CD4-positive, alpha-beta T cell (primary cell): ENCODE data around the gene REC114. TPM values are rescaled to one million over a fixed set of nuclear protein-coding genes. Genes with fewer than 3 reads are reported as not detected.

Experiments
- ATAC-seq: fragments of 200-7000 bp; cut with Tn5 transposase; one replicate; pipeline ENCODE4 v1.10.0; 2022; ENCODE audit warnings: mild to moderate bottlenecking; ENCODE audit not compliant: poor library complexity
- CTCF ChIA-PET: fragments of 350-600 bp; sonication (Branson Sonifier 250); formaldehyde crosslinking; loops from one replicate; lab custom pipeline; 2021; ENCODE audit warnings: antibody characterized with exemption, inconsistent platforms; lab: Charles Lee
- POLR2A ChIA-PET: fragments of 350-600 bp; sonication (Branson Sonifier 250); formaldehyde crosslinking; loops from one replicate; lab custom pipeline; 2021; ENCODE audit warnings: antibody characterized with exemption, inconsistent platforms; lab: Charles Lee
- DNase-seq, 14 experiments: peaks; one replicate each; pipeline ENCODE4 v3.0.0-alpha.2; 2013 to 2020; ENCODE audit warnings: mixed read lengths in 2 of 14
- H3K27ac ChIP-seq, 2 donors: one replicate each; pipeline versions ENCODE4 v1.5.1 to v1.7.0; 2013; ENCODE audit warnings: low read length in 2 of 2, low read depth in 1 of 2, mild to moderate bottlenecking in 1 of 2
- H3K27me3 ChIP-seq, 2 experiments: 1 replicate in 1 of 2; 2 replicates in 1 of 2; pipeline versions ENCODE4 v1.6.1 to v1.7.0; 2013; ENCODE audit warnings: low read length in 2 of 2, control low read depth in 1 of 2, mild to moderate bottlenecking in 1 of 2, moderate library complexity in 1 of 2; ENCODE audit not compliant: insufficient read depth in 2 of 2, control insufficient read depth in 1 of 2
- H3K36me3 ChIP-seq: one replicate; pipeline ENCODE4 v1.6.1; 2013; ENCODE audit warnings: low read length, control low read depth; ENCODE audit not compliant: insufficient read depth
- H3K4me1 ChIP-seq: one replicate; pipeline ENCODE4 v1.6.1; 2013; ENCODE audit warnings: low read length, control low read depth; ENCODE audit not compliant: insufficient read depth
- H3K4me3 ChIP-seq: one replicate; pipeline ENCODE4 v1.5.1; 2013; ENCODE audit warnings: mild to moderate bottlenecking, low read length, moderate library complexity
- H3K9me3 ChIP-seq, 2 experiments: 1 replicate in 1 of 2; 2 replicates in 1 of 2; pipeline versions ENCODE4 v1.6.1 to v1.7.0; 2013; ENCODE audit warnings: low read length in 2 of 2, mild to moderate bottlenecking in 2 of 2, control low read depth in 1 of 2, moderate library complexity in 1 of 2; ENCODE audit not compliant: control insufficient read depth in 1 of 2, insufficient read depth in 1 of 2
- H3K27ac Mint-ChIP-seq: one replicate; pipeline ENCODE4 v1.8.0; 2020; ENCODE audit warnings: mixed read lengths
- H3K27me3 Mint-ChIP-seq: one replicate; pipeline ENCODE4 v1.8.0; 2021; ENCODE audit warnings: mixed read lengths
- H3K36me3 Mint-ChIP-seq: one replicate; pipeline ENCODE4 v1.8.0; 2021; ENCODE audit warnings: low read depth, mixed read lengths
- H3K4me1 Mint-ChIP-seq: one replicate; pipeline ENCODE4 v1.8.0; 2021; ENCODE audit warnings: low read depth, mixed read lengths
- H3K4me3 Mint-ChIP-seq: one replicate; pipeline ENCODE4 v1.8.0; 2020; ENCODE audit warnings: mild to moderate bottlenecking, mixed read lengths
- H3K9me3 Mint-ChIP-seq: one replicate; pipeline ENCODE4 v1.8.0; 2020; ENCODE audit warnings: mixed read lengths
- CTCF ChIP-seq: fragments of 200-600 bp; IDR thresholded peaks from one replicate; pipeline ENCODE4 v1.8.0; 2022; ENCODE audit warnings: antibody characterized with exemption, mild to moderate bottlenecking
- intact Hi-C, 2 experiments: fragments of 100-400 bp; cut with DNase I in 1 of 2; cut with micrococcal nuclease in 1 of 2; formaldehyde crosslinking; loops; one replicate each; pipeline versions ENCODE4 v1.15.1 to v1.9.0; 2023 to 2025; cut with DNase I, micrococcal nuclease
- total RNA-seq, 174 experiments: library from RNA in 2 of 174; stranded (reverse) in 2 of 174; gene quantifications; one replicate each; pipeline ENCODE4 v1.2.3 and lab custom pipeline; 2021 to 2026

The REC114 gene
- total RNA-seq, 2 experiments from 2014 or later: not detected

- DNase-seq (no peak), ATAC-seq (no peak)
- Mint-ChIP-seq H3K36me3 (no peaks in the 10 kb centered on the region), H3K27ac (no peak overlapping the region), H3K4me1 (no peaks in the 10 kb centered on the region), H3K27me3 (peaks cover 15% of the 10 kb centered on the region), H3K4me3 (no peak overlapping the region), H3K9me3 (peaks cover 3% of the 10 kb centered on the region)
- Histone ChIP-seq H3K27ac (no peak overlapping the region), H3K4me3 (no peak overlapping the region), H3K9me3 (no peaks in the 10 kb centered on the region), H3K27me3 (no peaks in the 10 kb centered on the region), H3K36me3 (no peaks in the 10 kb centered on the region), H3K4me1 (no peaks in the 10 kb centered on the region)
- intact Hi-C loops: no loop called here
- no peak for TF ChIP-seq CTCF
- POLR2A ChIA-PET: no interaction called here
- CTCF ChIA-PET: no interaction called here
Observed at GRCh38 chr15:73517566-73517965, 74.6 kb downstream of the REC114 start.

- H3K27me3 Mint-ChIP-seq: peaks cover 15% of the 10 kb centered on the region
- Histone ChIP-seq H3K9me3 (no peaks in the 10 kb centered on the region), H3K27ac (no peak overlapping the region), H3K4me3 (no peak overlapping the region), H3K36me3 (no peaks in the 10 kb centered on the region), H3K4me1 (no peaks in the 10 kb centered on the region), H3K27me3 (no peaks in the 10 kb centered on the region)
- no peak overlapping the region for H3K27ac Mint-ChIP-seq
- H3K4me1 Mint-ChIP-seq: no peaks in the 10 kb centered on the region
- H3K4me3 Mint-ChIP-seq: no peak overlapping the region
- ATAC-seq (no peak), DNase-seq (no peak)
- peaks cover 3% of the 10 kb centered on the region for H3K9me3 Mint-ChIP-seq
- no peak for TF ChIP-seq CTCF
- POLR2A ChIA-PET: no interaction called here
- intact Hi-C loops: no loop called here
- CTCF ChIA-PET: no interaction called here
- H3K36me3 Mint-ChIP-seq: no peaks in the 10 kb centered on the region
Observed at GRCh38 chr15:73518180-73518862, 75.4 kb downstream of the REC114 start.

GRCh38 chr15:73518876-73519733 is 76.1 kb downstream of the REC114 start:
- H3K4me3 ChIP-seq: no peak overlapping the region
- no peak overlapping the region for H3K27ac ChIP-seq
- intact Hi-C loops: no loop called here
- no peak for ATAC-seq
- H3K9me3 Mint-ChIP-seq: peaks cover 3% of the 10 kb centered on the region
- peaks cover 15% of the 10 kb centered on the region for H3K27me3 Mint-ChIP-seq
- ChIA-PET CTCF (no interaction called here), POLR2A (no interaction called here)
- H3K9me3 ChIP-seq: no peaks in the 10 kb centered on the region
- TF ChIP-seq CTCF: no peak
- H3K27ac Mint-ChIP-seq: no peak overlapping the region
- DNase-seq: peak in 1 of 14 experiments; percentile 45
- no peaks in the 10 kb centered on the region for H3K4me1 ChIP-seq
- no peak overlapping the region for H3K4me3 Mint-ChIP-seq
- H3K4me1 Mint-ChIP-seq: no peaks in the 10 kb centered on the region
- no peaks in the 10 kb centered on the region for H3K27me3 ChIP-seq
- no peaks in the 10 kb centered on the region for H3K36me3 Mint-ChIP-seq
- no peaks in the 10 kb centered on the region for H3K36me3 ChIP-seq
